ENCODE measurements around the gene MRPL19.

GRCh38 chr2:75647771-75648170, 1.2 kb downstream of the MRPL19 start:
- TF ChIP-seq CTCF (IDR thresholded peaks at IDR 0.05) (no peak), POLR2AphosphoS5 (IDR thresholded peaks at IDR 0.05; ENCODE audit: low read depth, low read length) (no peak), REST (IDR thresholded peaks at IDR 0.05; ENCODE audit: insufficient read depth in 1 of 2, low read depth in 2 of 2, low read length in 1 of 2) (no peak)
